GM18909 (cell line): Measurements from ENCODE around the gene WDSUB1.

Experiments used
- ATAC-seq: cut with Tn5 transposase; IDR thresholded peaks from one replicate; pipeline ENCODE4 v1.9.1; 2021; ENCODE audit warnings: mild to moderate bottlenecking; ENCODE audit not compliant: unreplicated experiment, poor library complexity

The WDSUB1 gene, protein sequence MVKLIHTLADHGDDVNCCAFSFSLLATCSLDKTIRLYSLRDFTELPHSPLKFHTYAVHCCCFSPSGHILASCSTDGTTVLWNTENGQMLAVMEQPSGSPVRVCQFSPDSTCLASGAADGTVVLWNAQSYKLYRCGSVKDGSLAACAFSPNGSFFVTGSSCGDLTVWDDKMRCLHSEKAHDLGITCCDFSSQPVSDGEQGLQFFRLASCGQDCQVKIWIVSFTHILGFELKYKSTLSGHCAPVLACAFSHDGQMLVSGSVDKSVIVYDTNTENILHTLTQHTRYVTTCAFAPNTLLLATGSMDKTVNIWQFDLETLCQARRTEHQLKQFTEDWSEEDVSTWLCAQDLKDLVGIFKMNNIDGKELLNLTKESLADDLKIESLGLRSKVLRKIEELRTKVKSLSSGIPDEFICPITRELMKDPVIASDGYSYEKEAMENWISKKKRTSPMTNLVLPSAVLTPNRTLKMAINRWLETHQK

DNA sequence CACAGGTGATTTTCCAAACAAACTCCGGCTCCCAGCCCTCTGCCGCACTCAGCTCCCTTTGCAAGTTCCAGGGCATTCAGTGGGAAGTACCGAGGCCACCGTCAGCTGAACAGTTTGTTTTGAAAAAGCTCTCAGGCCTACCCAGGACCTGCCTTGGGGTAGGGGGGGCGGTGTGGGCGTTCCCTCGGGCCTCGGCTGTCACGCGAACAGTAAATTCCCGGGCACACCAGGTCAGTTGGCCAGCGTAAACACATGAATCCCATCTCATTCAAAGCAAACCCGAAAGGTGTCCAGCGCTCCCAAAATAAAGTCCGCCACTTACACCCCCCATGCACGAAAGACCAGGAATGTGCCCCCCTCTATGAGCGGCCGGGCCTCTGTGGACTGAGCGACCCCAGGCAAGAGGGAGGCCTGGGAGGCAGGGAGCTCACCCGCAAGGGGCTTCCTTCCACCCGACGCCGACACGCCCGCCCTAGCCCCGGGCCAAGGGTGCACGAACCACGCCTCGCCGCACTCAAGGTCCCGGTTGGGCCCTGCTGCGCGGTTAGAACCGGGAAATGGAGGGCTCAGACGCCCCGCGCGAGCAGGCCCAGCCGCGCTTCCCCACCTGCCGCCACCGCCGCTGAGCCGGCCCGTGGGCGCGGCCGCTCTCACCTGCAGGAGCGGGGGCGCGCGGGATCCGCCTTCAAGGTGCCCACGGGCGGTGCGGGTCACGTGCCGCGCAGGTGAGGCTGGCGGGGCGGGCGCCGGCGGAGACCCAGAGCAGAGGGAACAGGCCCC lies at the start of gene WDSUB1:
Gene WDSUB1 (minus strand): TSS at position 775 of the 780 bp plus-strand sequence. CDS start 3,634 bp downstream, outside the sequence.
- peak; percentile 15 for ATAC-seq

- ATAC-seq, result no peak
Measured at GRCh38 chr2:159326569-159327255, 40.2 kb upstream of the WDSUB1 start.

DNA sequence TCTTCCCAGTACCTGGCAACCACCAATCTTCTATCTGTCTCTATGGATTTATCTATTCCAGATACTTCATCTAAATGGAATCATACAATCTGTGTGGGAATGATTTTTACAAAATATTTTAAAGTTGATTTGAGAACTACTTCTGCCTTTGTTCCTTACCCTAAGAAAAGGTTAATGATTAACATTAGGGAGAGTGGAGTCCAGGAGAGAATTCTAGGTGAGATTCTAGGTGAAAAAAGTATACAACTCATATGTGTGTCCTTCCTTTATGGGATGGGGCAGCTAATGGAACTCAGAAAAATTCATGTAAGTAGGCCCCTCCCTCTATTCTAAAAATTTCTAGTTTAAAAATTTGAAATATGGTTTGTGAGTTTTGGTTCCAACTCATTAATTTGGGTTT lies 35.9 kb upstream of the WDSUB1 start:
- ATAC-seq, result no peak

DNA sequence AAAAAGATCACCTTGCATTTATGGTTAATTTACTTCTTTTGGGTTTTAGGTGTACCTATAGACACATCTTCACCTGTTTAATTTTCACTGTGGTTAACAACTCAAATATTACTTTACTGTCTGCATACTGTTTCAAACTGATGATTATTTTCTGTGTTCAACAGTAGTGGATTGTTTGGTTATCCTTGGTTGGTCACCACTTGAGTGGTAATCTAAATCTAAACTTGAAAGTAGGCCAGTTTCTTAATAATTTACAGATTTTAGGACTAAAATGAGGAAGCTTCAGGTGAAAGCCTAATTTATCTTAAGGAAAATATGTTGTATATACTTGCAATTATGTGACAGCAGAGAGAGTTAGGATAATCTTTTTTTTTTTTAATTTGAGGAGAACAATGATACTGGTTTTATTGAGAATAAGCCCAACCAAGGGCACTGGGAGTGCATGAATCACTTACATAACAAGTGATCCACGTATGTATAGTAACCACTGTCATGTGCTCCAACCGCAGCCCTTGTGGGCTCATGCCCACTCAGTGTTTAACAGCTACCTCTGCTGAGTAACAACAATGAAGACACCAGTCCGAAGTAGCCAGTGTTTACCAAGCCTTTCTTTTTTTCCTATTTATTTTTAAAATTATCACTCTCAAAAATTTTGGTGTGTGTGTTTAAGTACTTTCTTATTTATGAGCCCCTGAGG lies 31.0 kb upstream of the WDSUB1 start:
- ATAC-seq, result peak; percentile 73

DNA sequence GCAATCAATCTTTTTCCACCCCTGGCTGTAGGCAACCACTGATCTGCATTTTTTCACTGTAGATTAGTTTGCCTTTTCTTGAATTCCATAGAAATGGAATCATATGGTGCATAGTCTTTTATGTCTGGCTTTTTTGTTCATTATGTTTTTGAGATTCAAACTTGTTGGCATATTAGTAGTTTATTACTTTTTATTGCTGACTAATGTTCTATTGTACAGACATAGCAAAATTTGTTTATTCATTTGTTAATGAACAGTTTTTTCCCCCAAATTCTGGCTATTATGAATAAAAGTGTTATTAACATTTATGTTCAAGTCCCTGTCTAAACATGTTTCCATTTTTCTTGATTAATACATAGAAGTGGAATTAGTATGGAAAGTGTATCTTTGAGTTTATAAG lies 21.4 kb upstream of the WDSUB1 start:
- no peak for ATAC-seq

DNA sequence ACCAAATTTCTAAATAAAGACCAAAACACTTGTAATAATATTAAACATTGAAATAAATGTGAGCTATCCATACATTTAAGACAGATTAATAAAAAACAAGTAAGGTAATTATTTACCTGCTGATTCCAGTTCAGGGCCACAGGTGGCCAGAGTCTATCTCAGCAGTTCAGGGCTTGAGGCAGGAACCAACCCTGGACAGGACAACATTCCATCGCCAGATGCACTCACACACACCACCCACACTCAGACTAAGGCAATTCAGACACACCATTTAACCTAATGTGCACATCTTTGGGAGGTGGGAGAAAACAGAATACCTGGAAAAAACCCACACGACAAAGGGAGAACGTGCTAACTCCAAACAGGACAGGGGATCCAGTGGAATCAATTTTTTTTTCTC lies 14.1 kb upstream of the WDSUB1 start:
- ATAC-seq, result no peak

DNA sequence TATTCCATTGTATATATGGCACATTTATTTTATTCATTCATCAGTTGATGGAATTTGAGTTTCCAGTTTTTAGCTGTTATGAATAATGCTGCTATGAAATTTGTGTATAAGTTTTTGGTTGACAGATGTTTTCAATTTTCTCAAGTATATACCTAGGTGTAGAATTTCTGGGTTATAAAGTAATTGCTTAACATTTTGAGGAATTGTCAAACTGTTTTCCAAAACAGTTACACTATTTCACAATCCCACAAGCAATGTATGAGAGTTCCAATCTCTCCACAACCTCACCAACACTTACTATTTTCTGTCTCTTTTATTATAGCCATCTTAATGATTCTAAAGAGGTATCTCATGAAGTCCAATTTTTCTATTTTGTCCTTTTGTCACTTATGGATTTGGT lies 12.5 kb upstream of the WDSUB1 start:
- no peak for ATAC-seq

DNA sequence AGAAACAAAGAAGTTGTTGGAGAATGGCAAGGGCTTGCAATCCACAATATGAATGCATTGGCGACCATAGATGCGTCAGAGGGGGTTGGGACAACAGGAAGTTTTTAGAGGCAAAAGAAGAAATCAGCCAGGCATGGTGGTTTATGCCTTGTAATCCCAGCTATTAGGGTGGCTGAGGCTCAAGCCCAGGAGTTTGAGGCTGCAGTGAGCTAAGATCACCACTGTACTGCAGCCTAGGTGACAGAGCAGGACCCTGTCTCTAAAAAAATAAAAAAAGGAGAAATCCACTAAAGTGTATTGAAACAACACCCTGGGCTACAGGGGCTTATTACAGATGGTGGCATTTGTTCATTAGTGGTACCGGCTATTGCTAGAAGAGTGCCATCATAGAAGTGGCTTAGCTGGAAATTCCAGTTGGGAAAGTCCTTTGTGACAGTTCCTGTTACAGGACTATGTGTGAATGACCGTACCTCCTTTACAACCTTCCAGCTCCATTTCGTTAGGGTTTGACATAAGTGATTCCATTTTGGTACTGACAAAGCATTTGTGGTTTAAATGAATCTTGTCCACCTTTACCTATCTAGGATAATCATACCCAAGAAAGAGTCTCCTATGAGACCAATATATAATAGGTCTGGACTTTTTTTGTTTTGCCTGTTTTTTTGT lies 10.7 kb upstream of the WDSUB1 start:
- ATAC-seq, result no peak

DNA sequence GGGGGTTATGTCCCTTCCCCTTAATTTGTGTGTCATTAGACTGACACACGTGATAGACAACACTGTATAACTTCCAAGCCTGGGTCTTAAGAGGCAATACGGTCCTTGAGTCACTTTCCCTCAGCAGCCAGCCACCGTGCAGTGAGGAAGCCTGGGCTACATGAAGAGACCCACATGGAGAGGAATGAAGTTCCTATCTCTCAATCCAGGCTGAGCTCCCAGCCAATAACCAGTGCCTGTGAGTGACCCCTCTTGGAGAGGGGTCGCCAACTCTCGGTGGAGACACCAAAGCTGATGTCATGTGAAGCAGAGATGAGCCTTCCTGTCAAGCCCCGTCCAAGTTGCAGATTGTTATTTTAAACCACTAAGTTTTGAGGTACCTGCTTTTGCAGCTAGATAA lies 5.7 kb upstream of the WDSUB1 start:
- no peak for ATAC-seq

DNA sequence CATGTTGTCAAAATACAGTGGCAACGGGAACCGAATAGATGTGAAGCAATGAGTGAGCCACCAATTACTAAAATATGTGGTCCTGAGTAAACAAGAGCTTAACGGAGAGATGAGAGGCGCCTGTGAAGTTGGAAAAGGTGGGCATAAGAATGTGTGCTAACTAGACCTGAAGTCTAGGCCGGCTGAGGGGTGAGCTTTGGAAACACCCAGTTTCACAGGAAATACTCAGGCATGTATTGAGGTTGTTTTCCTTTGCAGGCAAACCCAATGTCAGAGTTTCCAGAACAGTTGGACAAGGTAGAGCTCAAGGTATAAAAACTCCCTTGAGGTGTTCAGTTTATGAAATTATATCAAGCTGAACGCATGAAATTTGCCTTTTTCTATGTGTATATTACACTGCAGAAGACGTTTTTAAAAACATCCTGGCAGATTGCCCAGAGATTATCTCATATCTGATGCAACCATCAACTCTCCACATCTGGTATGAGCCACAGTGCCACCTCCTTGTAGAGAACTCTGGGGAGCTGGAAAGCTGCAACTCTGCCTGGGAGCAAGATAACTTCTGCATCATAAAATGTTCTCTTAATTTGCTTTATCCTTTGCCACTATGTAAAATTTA lies 3.9 kb upstream of the WDSUB1 start:
- ATAC-seq, result no peak

DNA sequence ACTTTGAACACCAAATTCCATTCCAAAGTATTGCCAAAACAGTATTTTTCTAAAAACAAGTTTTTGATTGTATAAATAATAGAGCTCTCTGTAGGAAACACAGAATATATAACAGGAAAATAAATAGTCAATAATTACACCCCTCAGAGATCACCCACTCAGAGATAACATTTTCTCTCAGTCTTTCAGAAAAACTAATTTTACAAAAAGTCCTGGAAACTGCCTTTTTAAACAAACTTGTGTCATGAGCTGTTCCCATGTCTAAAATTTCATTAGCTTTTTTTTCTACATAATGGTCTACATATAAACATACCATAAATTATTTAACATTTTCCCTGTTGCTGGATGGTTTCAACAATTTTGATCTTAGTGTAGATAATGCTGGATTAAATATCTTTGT lies 1.2 kb upstream of the WDSUB1 start:
- no peak for ATAC-seq

DNA sequence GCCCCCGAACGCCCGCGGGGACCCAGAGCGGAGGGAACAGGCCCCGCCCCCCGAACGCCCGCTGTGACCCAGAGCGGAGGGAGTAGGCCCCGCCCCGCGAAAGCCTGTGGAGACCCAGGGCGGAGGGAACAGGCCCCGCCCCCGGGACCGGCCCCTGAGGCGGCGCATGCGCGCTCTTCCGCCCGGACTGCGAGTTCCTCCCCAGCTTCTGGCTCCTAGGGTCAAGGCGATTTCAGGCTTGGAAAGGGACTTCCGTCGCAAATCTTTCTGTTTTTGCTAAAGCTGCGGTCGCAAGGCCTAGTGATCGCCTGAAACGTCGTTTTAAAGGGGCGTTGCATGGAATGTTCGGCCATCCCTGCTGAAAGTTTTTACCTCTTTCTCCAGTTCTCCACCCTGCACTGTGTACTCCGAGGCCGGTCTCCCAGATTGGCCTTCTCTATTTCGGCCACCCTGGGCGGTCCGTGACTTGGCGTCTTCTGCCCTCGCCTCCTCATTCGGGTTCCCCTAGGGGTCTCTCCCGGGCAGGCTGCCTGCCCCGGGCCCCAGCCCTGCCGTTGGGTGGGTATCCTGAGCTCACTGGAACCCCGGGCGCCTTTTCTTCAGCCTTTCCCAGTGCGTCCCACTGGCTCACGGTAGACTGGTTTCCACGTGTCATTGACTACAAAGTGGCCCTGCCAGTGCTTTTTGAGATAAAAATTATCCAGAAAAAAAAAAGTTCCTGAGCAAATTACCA lies 372 bp upstream of the WDSUB1 start:
- ATAC-seq, result peak; percentile 93

DNA sequence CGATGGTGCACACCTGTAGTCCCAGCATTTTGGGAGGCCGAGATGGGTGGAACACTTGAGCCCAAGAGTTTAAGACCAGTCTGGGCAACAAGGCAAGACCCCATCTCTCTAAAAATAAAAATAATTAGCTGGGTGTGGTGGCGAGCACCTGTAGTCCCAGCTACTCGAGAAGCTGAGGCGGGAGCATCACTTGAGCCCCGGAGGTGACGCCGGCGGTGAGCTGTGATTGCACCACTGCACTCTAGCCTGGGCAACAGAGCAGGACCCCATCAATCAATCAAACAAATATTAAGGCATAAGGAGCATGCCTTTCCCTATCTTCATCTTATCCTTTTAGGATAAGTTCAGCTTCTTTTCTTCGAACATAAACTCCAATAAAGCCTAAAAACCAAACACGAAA lies 1.1 kb downstream of the WDSUB1 start:
- ATAC-seq, result no peak

DNA sequence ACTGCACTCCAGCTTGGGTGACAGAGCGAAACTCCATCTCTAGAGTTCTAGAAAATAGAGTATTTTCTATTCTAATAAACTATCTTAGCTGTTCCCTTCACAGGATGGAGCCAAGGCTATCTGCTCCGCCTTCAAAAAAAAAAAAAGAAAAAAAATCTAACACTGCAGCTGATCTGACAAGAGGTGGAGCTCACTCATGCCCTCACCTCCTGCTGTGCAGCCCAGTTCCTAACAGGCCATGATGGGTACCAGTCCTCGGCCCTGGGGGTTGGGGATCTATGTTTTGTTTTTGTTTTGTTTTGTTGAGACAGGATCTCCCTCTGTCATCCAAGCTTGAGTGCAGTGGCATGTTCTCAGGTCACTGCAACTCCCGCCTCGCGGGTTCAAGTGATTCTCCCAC lies 3.0 kb downstream of the WDSUB1 start:
- no peak for ATAC-seq

- ATAC-seq, result no peak
Measured at GRCh38 chr2:159281002-159281401, 5.5 kb downstream of the WDSUB1 start.

GRCh38 chr2:159279700-159280099 lies 6.8 kb downstream of the WDSUB1 start:
- no peak for ATAC-seq

DNA sequence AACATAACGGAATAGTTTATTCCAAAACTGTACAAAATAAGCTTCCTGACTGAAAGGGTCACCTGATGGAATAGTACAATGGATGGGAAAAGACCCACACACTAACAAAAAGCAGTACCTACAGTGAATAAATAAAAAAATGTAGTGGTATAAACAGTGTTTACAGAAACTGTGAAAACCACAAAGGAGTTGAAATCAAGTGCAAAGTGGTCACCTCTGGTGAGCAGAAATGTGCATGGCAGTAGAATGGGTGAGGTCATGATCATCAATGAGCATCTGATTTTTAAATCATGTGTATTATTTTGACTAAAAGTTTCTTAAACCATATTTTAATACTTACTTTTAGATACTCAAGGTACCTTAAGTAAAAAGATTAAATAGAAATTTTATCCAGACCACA lies 11.4 kb downstream of the WDSUB1 start:
- ATAC-seq, result no peak

- ATAC-seq, result no peak
Measured at GRCh38 chr2:159272156-159272555, 14.3 kb downstream of the WDSUB1 start.
